Esophagus squamous epithelium (tissue), 4 donors: ENCODE measurements around the gene PTK7.

Experiments used
- POLR2A ChIP-seq, 4 donors: fragments of 450-650 bp; IDR thresholded peaks; one replicate each; pipeline ENCODE4 v1.6.1; 2017; ENCODE audit warnings: antibody characterized with exemption in 4 of 4, mild to moderate bottlenecking in 4 of 4, moderate library complexity in 3 of 4
- TF ChIP-seq, protein P1 (sequence below), 6 experiments: fragments of 450-650 bp in 4 of 6; fragments of 200-600 bp in 2 of 6; sonication (generic) in 2 of 6; IDR thresholded peaks; one replicate each; pipeline ENCODE4 v1.5.1; 2016 to 2019; ENCODE audit warnings: antibody characterized with exemption in 6 of 6, mild to moderate bottlenecking in 4 of 6, moderate library complexity in 4 of 6

DNA sequence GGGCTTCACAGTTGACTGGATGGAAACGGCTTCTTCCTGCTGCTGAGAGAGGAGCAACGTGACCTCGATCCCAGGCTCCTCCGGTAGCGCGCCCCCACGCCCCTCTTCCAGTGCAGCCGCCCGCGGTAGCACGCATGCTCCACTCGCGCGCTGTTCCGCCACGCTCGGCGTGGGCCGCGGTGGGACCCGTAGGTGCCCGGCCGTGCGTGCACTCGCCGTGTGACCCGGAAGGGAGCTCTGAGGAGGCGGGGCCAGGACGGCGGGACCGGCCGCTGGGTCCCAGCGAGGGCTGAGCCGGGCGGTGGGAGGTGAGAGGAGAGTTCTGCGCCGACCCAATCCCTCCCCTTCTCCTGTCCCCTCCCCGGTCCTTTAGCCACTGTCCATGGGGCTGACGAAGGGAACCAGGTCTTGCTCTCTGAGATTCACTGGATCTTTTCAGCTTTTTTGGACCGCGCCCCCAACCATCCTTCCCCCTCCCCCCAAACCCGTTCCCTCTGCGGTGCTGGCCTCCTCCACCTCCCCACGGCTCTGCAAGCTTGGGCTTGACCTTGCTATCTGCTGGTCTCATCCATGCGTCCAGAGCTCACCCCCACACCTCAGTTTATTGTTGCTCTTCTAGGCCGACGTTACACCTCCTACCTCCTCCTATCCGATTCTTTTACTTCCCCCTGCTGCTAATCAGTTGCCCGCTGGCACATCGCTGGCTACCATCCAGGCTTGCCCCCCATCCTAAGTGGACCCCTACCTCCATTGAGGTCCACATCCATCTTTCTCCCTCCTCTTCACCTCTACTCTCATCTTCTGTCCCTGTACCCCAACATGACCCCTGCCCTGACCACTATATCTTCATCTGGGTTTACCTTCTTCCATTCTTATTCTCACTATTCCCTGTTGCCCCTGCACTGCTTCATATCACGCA, 106.1 kb downstream of the PTK7 start, which contains the start of gene CUL9:
- TF ChIP-seq, protein P1, sequence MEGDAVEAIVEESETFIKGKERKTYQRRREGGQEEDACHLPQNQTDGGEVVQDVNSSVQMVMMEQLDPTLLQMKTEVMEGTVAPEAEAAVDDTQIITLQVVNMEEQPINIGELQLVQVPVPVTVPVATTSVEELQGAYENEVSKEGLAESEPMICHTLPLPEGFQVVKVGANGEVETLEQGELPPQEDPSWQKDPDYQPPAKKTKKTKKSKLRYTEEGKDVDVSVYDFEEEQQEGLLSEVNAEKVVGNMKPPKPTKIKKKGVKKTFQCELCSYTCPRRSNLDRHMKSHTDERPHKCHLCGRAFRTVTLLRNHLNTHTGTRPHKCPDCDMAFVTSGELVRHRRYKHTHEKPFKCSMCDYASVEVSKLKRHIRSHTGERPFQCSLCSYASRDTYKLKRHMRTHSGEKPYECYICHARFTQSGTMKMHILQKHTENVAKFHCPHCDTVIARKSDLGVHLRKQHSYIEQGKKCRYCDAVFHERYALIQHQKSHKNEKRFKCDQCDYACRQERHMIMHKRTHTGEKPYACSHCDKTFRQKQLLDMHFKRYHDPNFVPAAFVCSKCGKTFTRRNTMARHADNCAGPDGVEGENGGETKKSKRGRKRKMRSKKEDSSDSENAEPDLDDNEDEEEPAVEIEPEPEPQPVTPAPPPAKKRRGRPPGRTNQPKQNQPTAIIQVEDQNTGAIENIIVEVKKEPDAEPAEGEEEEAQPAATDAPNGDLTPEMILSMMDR (IDR thresholded peaks at IDR 0.05), result peak in 1 of 6 experiments; percentile 37
- TF ChIP-seq POLR2A (IDR thresholded peaks at IDR 0.05), result peak in 3 of 4 donors; percentile 44 to 81 (median 61)
